Activated gamma-delta T cell treated with anti-CD3 and anti-CD28 coated beads, Interleukin-2, amount 50 U/mL, for 16 hours (primary cell): ENCODE results near the gene ASIC5.
"Not testable (repeated sequence)": the region's sequence is repeated elsewhere in the genome, so short reads cannot be mapped to it uniquely, and the experiment has no call there.

Experiments
- DNase-seq: peaks from one replicate; pipeline ENCODE4 v3.0.0-alpha.2; 2020; ENCODE audit warnings: low read depth

Gene ASIC5

GRCh38 chr4:155866177-155866576, at the start of gene ASIC5:
Gene ASIC5, minus strand, starts transcription at chr4:155866277. Its CDS starts 51 bp downstream, at chr4:155866226.
- no peak for DNase-seq

- no peak for DNase-seq
Observed at GRCh38 chr4:155914782-155915181, 48.7 kb upstream of the ASIC5 start.

GRCh38 chr4:155911905-155912304, 45.8 kb upstream of the ASIC5 start:
- no peak for DNase-seq

GRCh38 chr4:155909615-155910226, 43.6 kb upstream of the ASIC5 start:
- DNase-seq: no peak

- DNase-seq: no peak
Observed at GRCh38 chr4:155908187-155909139, 42.4 kb upstream of the ASIC5 start.

- no peak for DNase-seq
Observed at GRCh38 chr4:155907556-155907955, 41.5 kb upstream of the ASIC5 start.

- no peak for DNase-seq
Observed at GRCh38 chr4:155906554-155907247, 40.6 kb upstream of the ASIC5 start.

- no peak for DNase-seq
Observed at GRCh38 chr4:155904331-155904730, 38.3 kb upstream of the ASIC5 start.

GRCh38 chr4:155903453-155903852, 37.4 kb upstream of the ASIC5 start, which contains the start of gene TDO2:
Gene TDO2, plus strand, starts transcription at chr4:155903696. Its CDS starts 63 bp downstream, at chr4:155903759.
- no peak for DNase-seq

GRCh38 chr4:155901013-155901412, 34.9 kb upstream of the ASIC5 start:
- no peak for DNase-seq

GRCh38 chr4:155900381-155900780, 34.3 kb upstream of the ASIC5 start:
- no peak for DNase-seq

- no peak for DNase-seq
Observed at GRCh38 chr4:155899891-155900290, 33.8 kb upstream of the ASIC5 start.

- DNase-seq: not testable (repeated sequence)
Observed at GRCh38 chr4:155898371-155898770, 32.3 kb upstream of the ASIC5 start.

- DNase-seq: no peak
Observed at GRCh38 chr4:155891058-155891457, 25.0 kb upstream of the ASIC5 start.

GRCh38 chr4:155889946-155890345, 23.9 kb upstream of the ASIC5 start:
- DNase-seq: no peak

- DNase-seq: no peak
Observed at GRCh38 chr4:155889031-155889793, 23.1 kb upstream of the ASIC5 start.

GRCh38 chr4:155887847-155888570, 21.9 kb upstream of the ASIC5 start:
- DNase-seq: no peak

GRCh38 chr4:155887045-155887444, 21.0 kb upstream of the ASIC5 start:
- DNase-seq: no peak

- DNase-seq: no peak
Observed at GRCh38 chr4:155885666-155886065, 19.6 kb upstream of the ASIC5 start.

- no peak for DNase-seq
Observed at GRCh38 chr4:155883895-155884294, 17.8 kb upstream of the ASIC5 start.

GRCh38 chr4:155881555-155881954, 15.5 kb upstream of the ASIC5 start:
- DNase-seq: no peak
